HFFc6 (cell line): ENCODE results near the gene PAPSS2. TPM values are rescaled to one million over a fixed set of nuclear protein-coding genes. Genes with fewer than 3 reads are reported as not detected.

Experiments used
- DNase-seq: peaks from one replicate; pipeline ENCODE4 v3.0.0-alpha.2; 2018
- H3K27ac Mint-ChIP-seq: 2 replicates; pipeline ENCODE4 v1.8.0; 2020; ENCODE audit warnings: mild to moderate bottlenecking, mixed read lengths
- H3K27me3 Mint-ChIP-seq: 2 replicates; pipeline ENCODE4 v1.8.0; 2021; ENCODE audit warnings: mild to moderate bottlenecking, moderate library complexity, mixed read lengths; ENCODE audit not compliant: insufficient read depth
- H3K36me3 Mint-ChIP-seq: 2 replicates; pipeline ENCODE4 v1.8.0; 2021; ENCODE audit warnings: low read depth, mixed read lengths
- H3K4me1 Mint-ChIP-seq: 2 replicates; pipeline ENCODE4 v1.8.0; 2020; ENCODE audit warnings: low read depth, mixed read lengths
- H3K4me3 Mint-ChIP-seq: 2 replicates; pipeline ENCODE4 v1.8.0; 2020; ENCODE audit warnings: mild to moderate bottlenecking, moderate library complexity, mixed read lengths
- H3K9me3 Mint-ChIP-seq: 2 replicates; pipeline ENCODE4 v1.8.0; 2020; ENCODE audit warnings: mild to moderate bottlenecking, mixed read lengths
- total RNA-seq, 6 experiments: library from RNA; stranded (reverse); fragmentation: NEBNext Ultra II Directional; extraction: Animal tissue kit (Norgen Biotek cat#: 25700); gene quantifications; 2 replicates in 1 of 6; 3 replicates in 5 of 6; pipeline ENCODE4 v1.2.3, GENCODE V29; 2021
- TF ChIP-seq, protein P1 (sequence below): fragments of 200-600 bp; sonication (generic); IDR thresholded peaks from 2 replicates; pipeline ENCODE4 v1.5.0; 2021; ENCODE audit warnings: antibody characterized with exemption, mild to moderate bottlenecking

Gene PAPSS2
- total RNA-seq, 6 experiments from 2014 or later = 388 to 630 (median 429) TPM

DNA sequence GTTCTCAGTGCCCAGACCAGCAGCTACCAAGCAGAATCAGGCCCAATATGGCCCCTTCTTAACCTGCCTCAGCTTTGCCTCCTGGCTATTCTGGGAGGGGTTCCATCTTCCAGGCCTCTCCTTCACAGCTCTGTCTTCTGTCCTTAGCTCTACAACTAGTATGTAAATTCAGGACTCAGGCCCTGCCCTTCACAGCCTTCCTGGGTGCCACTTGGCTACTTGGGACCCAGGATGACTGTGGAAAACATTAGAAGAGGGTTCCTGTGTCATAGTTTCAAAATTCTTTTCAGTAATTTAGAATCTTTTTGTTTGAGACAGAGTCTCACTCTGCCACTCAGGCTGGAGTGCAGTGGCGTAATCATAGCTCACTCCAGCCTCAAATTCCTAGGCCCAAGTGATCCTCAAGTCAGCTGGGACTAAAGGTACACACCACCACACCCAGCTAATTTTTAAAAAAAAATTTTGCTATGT, 33.2 kb upstream of the PAPSS2 start:
- DNase-seq = no peak
- H3K9me3 Mint-ChIP-seq = no peaks in the 10 kb centered on the region
- no peak overlapping the region for H3K4me3 Mint-ChIP-seq
- no peaks in the 10 kb centered on the region for H3K36me3 Mint-ChIP-seq
- no peaks in the 10 kb centered on the region for H3K4me1 Mint-ChIP-seq
- TF ChIP-seq, protein P1, sequence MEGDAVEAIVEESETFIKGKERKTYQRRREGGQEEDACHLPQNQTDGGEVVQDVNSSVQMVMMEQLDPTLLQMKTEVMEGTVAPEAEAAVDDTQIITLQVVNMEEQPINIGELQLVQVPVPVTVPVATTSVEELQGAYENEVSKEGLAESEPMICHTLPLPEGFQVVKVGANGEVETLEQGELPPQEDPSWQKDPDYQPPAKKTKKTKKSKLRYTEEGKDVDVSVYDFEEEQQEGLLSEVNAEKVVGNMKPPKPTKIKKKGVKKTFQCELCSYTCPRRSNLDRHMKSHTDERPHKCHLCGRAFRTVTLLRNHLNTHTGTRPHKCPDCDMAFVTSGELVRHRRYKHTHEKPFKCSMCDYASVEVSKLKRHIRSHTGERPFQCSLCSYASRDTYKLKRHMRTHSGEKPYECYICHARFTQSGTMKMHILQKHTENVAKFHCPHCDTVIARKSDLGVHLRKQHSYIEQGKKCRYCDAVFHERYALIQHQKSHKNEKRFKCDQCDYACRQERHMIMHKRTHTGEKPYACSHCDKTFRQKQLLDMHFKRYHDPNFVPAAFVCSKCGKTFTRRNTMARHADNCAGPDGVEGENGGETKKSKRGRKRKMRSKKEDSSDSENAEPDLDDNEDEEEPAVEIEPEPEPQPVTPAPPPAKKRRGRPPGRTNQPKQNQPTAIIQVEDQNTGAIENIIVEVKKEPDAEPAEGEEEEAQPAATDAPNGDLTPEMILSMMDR = no peak
- H3K27ac Mint-ChIP-seq = no peak overlapping the region
- H3K27me3 Mint-ChIP-seq = 0 out of 2 replicates have a peak, but pooled peaks cover 3% of the 10 kb centered on the region

DNA sequence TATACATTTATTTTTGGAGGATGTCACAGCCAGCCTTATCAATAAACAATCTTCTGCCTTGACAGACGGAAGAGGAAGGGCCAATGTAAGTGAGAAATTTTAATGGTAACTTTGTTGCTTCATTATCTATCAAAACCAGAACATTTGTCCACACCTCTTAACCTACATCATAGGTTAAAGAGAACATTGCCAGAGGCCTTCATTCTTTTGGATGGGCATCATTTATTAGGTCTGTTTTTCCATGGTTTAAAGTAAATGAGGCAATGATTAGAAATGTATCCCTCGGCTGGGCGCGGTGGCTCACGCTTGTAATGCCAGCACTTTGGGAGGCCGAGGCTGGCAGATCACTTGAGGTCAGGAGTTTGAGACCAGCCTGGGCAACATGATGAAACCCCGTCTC, 29.5 kb upstream of the PAPSS2 start:
- Mint-ChIP-seq H3K27me3 (0 out of 2 replicates have a peak, but pooled peaks cover 3% of the 10 kb centered on the region), H3K4me1 (peaks cover 14% of the 10 kb centered on the region), H3K4me3 (no peak overlapping the region), H3K27ac (no peak overlapping the region), H3K36me3 (no peaks in the 10 kb centered on the region; the same call in 1 of the 2 replicates), H3K9me3 (no peaks in the 10 kb centered on the region)
- no peak for DNase-seq
- TF ChIP-seq, protein P1 = no peak

DNA sequence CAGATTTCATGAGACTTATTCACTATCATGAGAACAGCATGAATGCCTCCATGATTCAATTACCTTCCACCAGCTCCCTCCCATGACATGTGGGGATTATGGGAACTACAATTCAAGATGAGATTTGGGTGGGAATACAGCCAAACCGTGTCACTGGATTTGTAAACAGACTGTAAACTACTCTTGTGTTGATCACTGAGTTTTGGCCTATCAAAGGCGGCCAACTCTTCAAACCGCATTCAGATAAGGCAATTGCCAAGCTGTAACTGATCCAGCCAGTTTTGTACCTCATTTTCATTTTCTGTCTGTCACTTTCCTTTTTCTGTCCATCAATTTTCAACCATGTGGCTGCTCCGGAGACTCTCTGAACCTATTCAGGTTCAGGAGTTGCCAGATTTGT, 27.2 kb upstream of the PAPSS2 start:
- peaks cover 3% of the 10 kb centered on the region; the same call in 1 of the 2 replicates for H3K27me3 Mint-ChIP-seq
- H3K36me3 Mint-ChIP-seq = peaks cover 6% of the 10 kb centered on the region; the same call in 1 of the 2 replicates
- H3K4me3 Mint-ChIP-seq = no peak overlapping the region
- TF ChIP-seq, protein P1 = no peak
- DNase-seq = no peak
- H3K9me3 Mint-ChIP-seq = no peaks in the 10 kb centered on the region
- peaks cover 33% of the 10 kb centered on the region for H3K4me1 Mint-ChIP-seq
- H3K27ac Mint-ChIP-seq = no peak overlapping the region

DNA sequence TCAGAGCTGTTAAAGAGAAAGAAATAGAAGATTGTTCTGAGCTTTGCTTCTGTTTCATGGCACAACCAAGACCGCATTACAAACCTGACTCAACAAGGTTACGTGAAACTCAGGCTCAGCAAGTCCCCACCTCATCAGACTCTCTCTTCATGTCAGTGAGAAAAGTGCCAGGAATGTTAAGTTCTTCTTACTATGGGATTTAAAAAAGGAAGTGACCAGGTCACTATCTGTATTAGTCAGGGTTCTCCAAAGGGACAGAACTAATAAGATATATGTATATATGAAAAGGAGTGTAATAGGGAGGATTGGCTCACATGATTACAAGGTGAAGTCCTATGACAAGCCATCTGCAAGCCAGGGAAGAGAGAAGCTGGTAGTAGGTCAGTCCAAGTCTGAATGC, 25.4 kb upstream of the PAPSS2 start:
- no peak overlapping the region for H3K27ac Mint-ChIP-seq
- H3K4me3 Mint-ChIP-seq = no peak overlapping the region
- H3K36me3 Mint-ChIP-seq = peaks cover 6% of the 10 kb centered on the region; the same call in 1 of the 2 replicates
- H3K27me3 Mint-ChIP-seq = peaks cover 3% of the 10 kb centered on the region; the same call in 1 of the 2 replicates
- TF ChIP-seq, protein P1 = no peak
- H3K4me1 Mint-ChIP-seq = peaks cover 33% of the 10 kb centered on the region
- DNase-seq = no peak
- H3K9me3 Mint-ChIP-seq = no peaks in the 10 kb centered on the region

DNA sequence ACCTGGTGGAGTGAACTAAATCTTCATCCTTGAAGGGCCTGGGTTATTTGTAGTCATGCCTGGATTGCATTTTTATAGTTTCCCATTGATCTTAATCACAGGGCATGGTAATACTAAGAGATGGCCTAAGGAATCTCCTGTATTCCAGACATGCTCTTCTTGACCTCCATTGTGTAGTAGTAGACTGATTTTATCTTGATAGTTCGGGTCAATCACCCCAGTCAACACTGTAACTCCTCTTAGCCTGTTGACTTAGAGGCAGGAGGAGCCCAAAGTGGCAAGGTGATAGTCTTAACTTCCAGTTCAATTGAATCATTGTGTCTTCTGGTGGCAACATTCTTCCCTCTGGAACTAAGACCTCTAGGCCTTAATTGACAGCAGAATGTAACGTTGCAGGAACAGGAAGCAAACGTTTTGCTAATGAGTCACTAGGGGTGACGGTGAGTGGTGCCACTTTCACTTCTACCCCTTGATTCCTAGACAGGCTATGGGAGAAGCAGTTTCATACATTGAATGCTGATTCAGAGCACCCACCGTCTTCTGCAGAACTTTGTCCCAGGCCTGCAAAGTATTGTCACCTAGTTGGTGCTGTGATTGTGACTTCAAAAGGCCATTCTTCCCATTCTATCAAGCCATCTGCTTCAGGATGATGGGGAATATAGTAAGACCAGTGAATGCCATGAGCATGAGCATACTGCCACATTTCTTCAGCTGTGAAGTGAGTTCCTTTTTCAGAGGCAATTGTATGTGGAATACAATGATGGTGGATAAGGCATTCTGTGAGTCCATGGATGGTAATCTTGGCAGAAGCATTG, 24.0 kb upstream of the PAPSS2 start:
- peaks cover 41% of the 10 kb centered on the region for H3K4me1 Mint-ChIP-seq
- peak overlapping the region; percentile 71 for H3K27ac Mint-ChIP-seq
- peaks cover 2% of the 10 kb centered on the region; the same call in 1 of the 2 replicates for H3K27me3 Mint-ChIP-seq
- H3K9me3 Mint-ChIP-seq = no peaks in the 10 kb centered on the region
- TF ChIP-seq, protein P1 = no peak
- peak overlapping the region; percentile 52; the same call in 1 of the 2 replicates for H3K4me3 Mint-ChIP-seq
- peak; percentile 70 for DNase-seq
- H3K36me3 Mint-ChIP-seq = peaks cover 6% of the 10 kb centered on the region; the same call in 1 of the 2 replicates
